Keratinocyte (primary cell): ENCODE results near the gene ACTA2. TPM values are rescaled to one million over a fixed set of nuclear protein-coding genes. Genes with fewer than 3 reads are reported as not detected.

Experiments
- DNase-seq: peaks from one replicate; pipeline ENCODE4 v3.0.0-alpha.2; 2011; ENCODE audit warnings: low read depth, missing footprints, low spot score
- FAIRE-seq: peaks from 2 replicates; lab custom pipeline; 2011; peaks lifted over from hg19 to GRCh38; lab: Jason Lieb, UNC
- H2AFZ ChIP-seq: 2 replicates; pipeline ENCODE4 v1.6.0; 2012; ENCODE audit warnings: low read length, control low read depth, inconsistent platforms; ENCODE audit not compliant: control insufficient read depth
- H3K27ac ChIP-seq: 2 replicates; pipeline ENCODE4 v1.5.1; 2011; ENCODE audit warnings: low read length; ENCODE audit not compliant: control insufficient read depth, insufficient read depth
- H3K27me3 ChIP-seq: 3 replicates; pipeline ENCODE4 v1.6.0; 2011; ENCODE audit warnings: low read length; ENCODE audit not compliant: control insufficient read depth, insufficient read depth; ENCODE audit errors: extremely low read depth
- H3K36me3 ChIP-seq, 2 experiments: 2 replicates in 1 of 2; 3 replicates in 1 of 2; pipeline ENCODE4 v1.5.1; 2011; ENCODE audit warnings: low read length in 2 of 2, mild to moderate bottlenecking in 1 of 2; ENCODE audit not compliant: control insufficient read depth in 2 of 2, insufficient read depth in 2 of 2; ENCODE audit errors: extremely low read depth in 1 of 2
- H3K4me1 ChIP-seq: 3 replicates; pipeline ENCODE4 v1.5.1; 2011; ENCODE audit warnings: low read length; ENCODE audit not compliant: control insufficient read depth, insufficient read depth; ENCODE audit errors: extremely low read depth
- H3K4me2 ChIP-seq: 3 replicates; pipeline ENCODE4 v1.6.0; 2011; ENCODE audit warnings: low read depth, low read length; ENCODE audit not compliant: control insufficient read depth, insufficient read depth; ENCODE audit errors: extremely low read depth
- H3K4me3 ChIP-seq, 3 experiments: fragments of 200-600 bp in 1 of 3; sonication (generic) in 1 of 3; 2 replicates in 2 of 3; 3 replicates in 1 of 3; pipeline ENCODE4 v1.5.1; 2011 to 2016; ENCODE audit warnings: low read length in 3 of 3, mild to moderate bottlenecking in 3 of 3, control low read depth in 2 of 3, inconsistent platforms in 1 of 3, low read depth in 1 of 3, mixed read lengths in 1 of 3, mixed run types in 1 of 3, moderate library complexity in 1 of 3; ENCODE audit not compliant: control insufficient read depth in 2 of 3, insufficient read depth in 2 of 3; ENCODE audit errors: extremely low read depth in 1 of 3
- H3K79me2 ChIP-seq: 2 replicates; pipeline ENCODE4 v1.6.0; 2012; ENCODE audit warnings: low read length; ENCODE audit not compliant: control insufficient read depth, insufficient read depth
- H3K9ac ChIP-seq: 3 replicates; pipeline ENCODE4 v1.6.0; 2011; ENCODE audit warnings: low read length; ENCODE audit not compliant: control insufficient read depth, insufficient read depth; ENCODE audit errors: extremely low read depth
- H3K9me1 ChIP-seq: 3 replicates; pipeline ENCODE4 v1.6.0; 2011; ENCODE audit warnings: low read length; ENCODE audit not compliant: control insufficient read depth, insufficient read depth; ENCODE audit errors: extremely low read depth
- H3K9me3 ChIP-seq: 2 replicates; pipeline ENCODE4 v1.5.1; 2012; ENCODE audit warnings: low read depth, low read length; ENCODE audit not compliant: control insufficient read depth
- H4K20me1 ChIP-seq: 3 replicates; pipeline ENCODE4 v1.6.0; 2011; ENCODE audit warnings: low read length; ENCODE audit not compliant: control insufficient read depth, insufficient read depth; ENCODE audit errors: extremely low read depth
- EZH2 ChIP-seq: IDR thresholded peaks from one replicate; pipeline ENCODE4 v1.6.1; 2012; ENCODE audit warnings: inconsistent platforms, mild to moderate bottlenecking, low read length, moderate library complexity
- dilution Hi-C: fragments of 300-500 bp; cut with MboI; formaldehyde crosslinking; loops from one replicate; pipeline ENCODE4 v1.7.0; 2020; ENCODE audit warnings: low sequenced_read_pairs; ENCODE audit not compliant: extremely low pct_ligation_motif_present
- polyA plus RNA-seq, 5 experiments: library from polyadenylated mRNA; depleted of rRNA in 3 of 5; stranded (reverse) in 3 of 5; stranded (forward) in 1 of 5; unstranded in 1 of 5; fragments of >200 nt; gene quantifications; 1 replicate in 1 of 5; 2 replicates in 3 of 5; 3 replicates in 1 of 5; pipeline versions ENCODE4 v1.2.1 to v1.2.3, GENCODE V29; 2011 to 2012; ENCODE audit warnings: missing spikeins in 2 of 5, low read depth in 1 of 5, low replicate concordance in 1 of 5
- TF ChIP-seq, protein P1 (sequence below), 3 experiments: IDR thresholded peaks in 1 of 3; conservative IDR thresholded peaks in 1 of 3; optimal IDR thresholded peaks in 1 of 3; 2 replicates in 2 of 3; 3 replicates in 1 of 3; pipeline versions ENCODE3 to v1.5.1; 2011; ENCODE audit warnings: low read length in 3 of 3, mild to moderate bottlenecking in 3 of 3, moderate library complexity in 2 of 3, control low read depth in 1 of 3, inconsistent platforms in 1 of 3; ENCODE audit not compliant: insufficient read depth in 2 of 3; ENCODE audit errors: extremely low read depth in 1 of 3

The ACTA2 gene
- polyA plus RNA-seq, 1 donor (not counting 4 experiments of a cell fraction or from before 2014, with no cell fraction given), result 3.7 TPM

DNA sequence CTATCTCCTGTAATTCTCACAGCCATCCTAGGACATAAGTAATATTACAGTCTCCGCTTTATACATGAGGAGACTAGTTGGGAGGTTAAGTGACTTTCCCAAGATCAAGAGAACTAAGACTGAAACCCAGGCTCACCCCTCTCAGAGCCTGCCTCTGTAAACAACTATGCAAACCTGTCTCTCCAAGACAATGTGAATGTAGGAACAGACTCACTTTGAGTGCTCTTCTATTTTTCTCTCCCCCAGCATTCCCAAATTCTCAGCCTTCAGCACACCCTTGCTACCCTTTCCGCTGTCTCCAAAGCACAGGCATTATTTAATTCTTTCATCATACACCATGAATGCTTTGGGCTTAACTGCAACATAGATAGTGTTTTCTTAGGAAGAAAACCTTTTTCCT lies 13.6 kb downstream of the ACTA2 start:
- Histone ChIP-seq H3K79me2 (no peaks in the 10 kb centered on the region), H3K27ac (no peak overlapping the region), H3K9ac (no peak overlapping the region), H3K4me1 (peaks cover 4% of the 10 kb centered on the region), H3K4me3 (no peak overlapping the region), H3K9me1 (no peaks in the 10 kb centered on the region), H3K4me2 (no peak overlapping the region), H2AFZ (no peak overlapping the region), H3K27me3 (no peaks in the 10 kb centered on the region), H4K20me1 (no peaks in the 10 kb centered on the region), H3K36me3 (no peaks in the 10 kb centered on the region), H3K9me3 (no peaks in the 10 kb centered on the region)
- FAIRE-seq (no peak), DNase-seq (no peak)
- TF ChIP-seq EZH2, result no peak
- TF ChIP-seq, protein P1, sequence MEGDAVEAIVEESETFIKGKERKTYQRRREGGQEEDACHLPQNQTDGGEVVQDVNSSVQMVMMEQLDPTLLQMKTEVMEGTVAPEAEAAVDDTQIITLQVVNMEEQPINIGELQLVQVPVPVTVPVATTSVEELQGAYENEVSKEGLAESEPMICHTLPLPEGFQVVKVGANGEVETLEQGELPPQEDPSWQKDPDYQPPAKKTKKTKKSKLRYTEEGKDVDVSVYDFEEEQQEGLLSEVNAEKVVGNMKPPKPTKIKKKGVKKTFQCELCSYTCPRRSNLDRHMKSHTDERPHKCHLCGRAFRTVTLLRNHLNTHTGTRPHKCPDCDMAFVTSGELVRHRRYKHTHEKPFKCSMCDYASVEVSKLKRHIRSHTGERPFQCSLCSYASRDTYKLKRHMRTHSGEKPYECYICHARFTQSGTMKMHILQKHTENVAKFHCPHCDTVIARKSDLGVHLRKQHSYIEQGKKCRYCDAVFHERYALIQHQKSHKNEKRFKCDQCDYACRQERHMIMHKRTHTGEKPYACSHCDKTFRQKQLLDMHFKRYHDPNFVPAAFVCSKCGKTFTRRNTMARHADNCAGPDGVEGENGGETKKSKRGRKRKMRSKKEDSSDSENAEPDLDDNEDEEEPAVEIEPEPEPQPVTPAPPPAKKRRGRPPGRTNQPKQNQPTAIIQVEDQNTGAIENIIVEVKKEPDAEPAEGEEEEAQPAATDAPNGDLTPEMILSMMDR (optimal IDR thresholded peaks at IDR 0.05 in 1 of 3, IDR thresholded peaks at IDR 0.05 in 1 of 3, conservative IDR thresholded peaks at IDR 0.05 in 1 of 3; ENCODE audit: extremely low read depth in 1 of 3, insufficient read depth in 2 of 3, low read length in 3 of 3), result no peak
- dilution Hi-C loops, result no loop called here

DNA sequence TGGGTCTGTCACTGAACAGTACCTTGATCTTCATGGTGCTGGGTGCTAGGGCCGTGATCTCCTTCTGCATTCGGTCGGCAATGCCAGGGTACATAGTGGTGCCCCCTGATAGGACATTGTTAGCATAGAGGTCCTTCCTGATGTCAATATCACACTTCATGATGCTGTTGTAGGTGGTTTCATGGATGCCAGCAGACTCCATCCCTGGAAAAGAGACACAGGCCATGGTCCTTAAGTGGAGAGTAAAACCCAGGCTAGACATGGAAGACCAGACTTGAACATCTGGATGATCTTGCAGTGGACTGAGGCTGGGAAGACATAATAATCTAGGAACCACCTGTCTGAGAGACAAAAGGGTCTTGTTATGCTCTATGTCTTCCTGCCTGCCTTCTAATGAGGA lies 14.5 kb downstream of the ACTA2 start:
- Histone ChIP-seq H3K27me3 (no peaks in the 10 kb centered on the region), H3K4me2 (no peak overlapping the region), H3K27ac (no peak overlapping the region), H3K36me3 (no peaks in the 10 kb centered on the region), H3K9me3 (no peaks in the 10 kb centered on the region), H4K20me1 (no peaks in the 10 kb centered on the region), H2AFZ (no peak overlapping the region), H3K9ac (no peak overlapping the region), H3K4me3 (no peak overlapping the region), H3K4me1 (peaks cover 4% of the 10 kb centered on the region), H3K79me2 (no peaks in the 10 kb centered on the region), H3K9me1 (no peaks in the 10 kb centered on the region)
- no peak for TF ChIP-seq EZH2
- TF ChIP-seq, protein P1 (optimal IDR thresholded peaks at IDR 0.05 in 1 of 3, IDR thresholded peaks at IDR 0.05 in 1 of 3, conservative IDR thresholded peaks at IDR 0.05 in 1 of 3; ENCODE audit: extremely low read depth in 1 of 3, insufficient read depth in 2 of 3, low read length in 3 of 3), result no peak
- dilution Hi-C loops, result no loop called here
- no peak for DNase-seq
- no peak for FAIRE-seq
